Skeletal muscle satellite cell (primary cell): ENCODE results near the gene PTPRD.

Experiments
- H3K27me3 ChIP-seq: 2 replicates; pipeline ENCODE4 v1.7.0; 2013; ENCODE audit warnings: low read length; ENCODE audit not compliant: control insufficient read depth, insufficient read depth
- H3K36me3 ChIP-seq: 2 replicates; pipeline ENCODE4 v1.7.0; 2013; ENCODE audit warnings: mild to moderate bottlenecking, control low read depth, low read length; ENCODE audit not compliant: insufficient read depth
- H3K4me1 ChIP-seq: 2 replicates; pipeline ENCODE4 v1.7.0; 2013; ENCODE audit warnings: low read length; ENCODE audit not compliant: control insufficient read depth, insufficient read depth
- H3K4me2 ChIP-seq: 2 replicates; pipeline ENCODE4 v1.7.0; 2013; ENCODE audit warnings: mild to moderate bottlenecking, low read length
- H3K4me3 ChIP-seq: 2 replicates; pipeline ENCODE4 v1.7.0; 2013; ENCODE audit warnings: low read length
- H3K9ac ChIP-seq: 2 replicates; pipeline ENCODE4 v1.7.0; 2013; ENCODE audit warnings: mild to moderate bottlenecking, low read depth, low read length, moderate library complexity
- H3K9me3 ChIP-seq: replicated peaks from 2 replicates; pipeline ENCODE4 v1.7.0; 2013; ENCODE audit warnings: mild to moderate bottlenecking, control low read depth, low read length

PTPRD gene

GRCh38 chr9:8570776-8571175, 2042.0 kb downstream of the PTPRD start:
- no peak overlapping the region for H3K4me2 ChIP-seq
- H3K4me3 ChIP-seq: no peak overlapping the region
- no peak overlapping the region for H3K9ac ChIP-seq
- no peaks in the 10 kb centered on the region for H3K4me1 ChIP-seq
- H3K36me3 ChIP-seq: no peaks in the 10 kb centered on the region
- H3K27me3 ChIP-seq: no peaks in the 10 kb centered on the region
- H3K9me3 ChIP-seq: no peaks in the 10 kb centered on the region

GRCh38 chr9:8569823-8570222, 2043.0 kb downstream of the PTPRD start:
- H3K9me3 ChIP-seq: no peaks in the 10 kb centered on the region
- H3K9ac ChIP-seq: no peak overlapping the region
- H3K4me1 ChIP-seq: no peaks in the 10 kb centered on the region
- no peaks in the 10 kb centered on the region for H3K27me3 ChIP-seq
- no peak overlapping the region for H3K4me2 ChIP-seq
- no peaks in the 10 kb centered on the region for H3K36me3 ChIP-seq
- H3K4me3 ChIP-seq: no peak overlapping the region

GRCh38 chr9:8567963-8568579, 2044.7 kb downstream of the PTPRD start:
- Histone ChIP-seq H3K36me3 (no peaks in the 10 kb centered on the region), H3K4me2 (no peak overlapping the region), H3K4me3 (no peak overlapping the region), H3K9me3 (no peaks in the 10 kb centered on the region), H3K9ac (no peak overlapping the region), H3K27me3 (no peaks in the 10 kb centered on the region), H3K4me1 (no peaks in the 10 kb centered on the region)

DNA sequence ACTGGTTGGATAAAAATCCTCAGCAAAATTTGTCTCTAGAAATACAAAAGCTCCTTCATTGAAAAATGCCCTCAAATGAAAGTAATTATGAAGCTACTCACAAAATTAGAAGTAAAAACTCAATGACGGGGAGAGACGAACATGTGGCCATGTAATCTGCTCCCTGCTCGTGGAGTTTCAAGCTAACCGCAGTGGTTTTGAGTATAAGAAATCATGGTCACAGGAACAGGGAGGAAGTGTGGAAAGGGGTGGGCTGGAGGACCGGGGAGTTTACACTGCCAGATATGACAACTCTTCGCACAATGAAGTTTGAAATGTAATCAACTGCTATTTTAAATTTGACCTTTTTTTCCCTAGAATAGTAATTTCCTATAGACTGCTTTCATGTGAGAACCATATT, 2047.8 kb downstream of the PTPRD start:
- H3K27me3 ChIP-seq: no peaks in the 10 kb centered on the region

DNA sequence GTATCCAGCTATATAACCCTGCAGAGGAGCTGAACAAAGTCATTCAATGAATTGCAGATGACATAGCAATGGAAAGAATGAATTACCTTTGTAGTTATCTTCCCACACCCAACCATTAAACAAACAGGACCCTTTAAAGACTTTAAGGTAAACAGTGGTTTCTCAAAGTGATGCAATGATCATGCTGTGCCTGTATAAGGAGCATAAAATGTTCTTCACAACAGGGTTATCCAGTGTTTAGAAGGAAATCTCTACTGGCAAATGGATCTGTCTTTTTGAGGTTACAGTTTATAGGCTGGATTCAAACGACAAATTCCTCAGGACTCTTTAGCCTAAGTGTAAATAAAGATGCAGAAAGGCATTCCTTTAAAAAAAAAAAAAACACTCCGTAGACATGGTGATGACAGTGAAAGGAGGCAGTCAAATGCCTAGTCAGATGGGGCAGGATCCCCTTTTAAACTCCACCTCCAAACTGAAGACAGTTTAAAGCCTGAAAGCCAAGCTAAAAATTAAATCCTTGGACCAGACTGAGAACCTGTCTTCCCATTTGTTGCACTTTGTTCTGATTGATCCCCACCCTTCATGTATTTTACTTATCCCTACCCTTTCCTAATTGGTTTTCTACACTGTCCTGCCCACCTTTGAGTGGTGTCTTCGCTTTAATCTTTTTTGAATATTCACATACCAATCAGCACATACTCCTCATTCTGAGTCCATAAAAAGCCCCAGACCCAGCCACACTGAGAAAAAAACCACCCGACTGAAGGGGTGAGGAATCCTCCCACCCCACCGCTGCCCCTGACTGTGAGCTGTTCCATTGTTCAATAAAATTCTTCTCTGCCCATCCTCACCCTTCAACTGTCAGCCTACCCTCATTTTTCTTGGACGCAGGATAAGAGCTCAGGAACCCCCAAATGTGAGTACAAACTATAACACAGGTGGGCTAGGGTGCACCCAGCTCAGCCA, 2052.0 kb downstream of the PTPRD start:
- H3K36me3 ChIP-seq: no peaks in the 10 kb centered on the region
- no peaks in the 10 kb centered on the region for H3K27me3 ChIP-seq
- H3K4me2 ChIP-seq: no peak overlapping the region
- H3K9ac ChIP-seq: no peak overlapping the region
- H3K9me3 ChIP-seq: no peaks in the 10 kb centered on the region
- peaks cover 17% of the 10 kb centered on the region for H3K4me1 ChIP-seq
- H3K4me3 ChIP-seq: no peak overlapping the region

More for the DNA sequence above, 2047.8 kb downstream of the PTPRD start:
- H3K4me3 ChIP-seq: no peak overlapping the region
- H3K4me1 ChIP-seq: no peaks in the 10 kb centered on the region
- H3K36me3 ChIP-seq: no peaks in the 10 kb centered on the region
- no peaks in the 10 kb centered on the region for H3K9me3 ChIP-seq
- no peak overlapping the region for H3K4me2 ChIP-seq
- no peak overlapping the region for H3K9ac ChIP-seq

DNA sequence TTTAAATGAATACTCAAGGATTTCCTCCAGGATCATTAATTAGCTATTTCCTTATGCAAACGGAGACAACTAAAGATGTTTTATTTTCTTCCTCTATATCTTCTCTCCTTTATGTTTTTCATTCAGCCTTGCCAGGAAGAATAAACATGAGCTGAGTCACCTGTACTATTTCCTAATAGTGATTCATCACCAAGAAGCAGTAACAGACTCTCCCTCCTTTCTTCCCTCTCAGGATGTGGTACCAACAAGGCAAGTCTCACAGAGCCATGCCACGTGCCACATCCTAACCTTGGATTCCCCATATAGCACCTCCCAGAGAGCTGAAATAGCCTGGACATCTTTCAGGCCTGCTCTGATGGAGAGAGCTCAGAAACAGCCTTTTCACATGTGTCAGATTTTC, 2054.6 kb downstream of the PTPRD start:
- Histone ChIP-seq H3K4me2 (no peak overlapping the region), H3K9ac (no peak overlapping the region), H3K27me3 (no peaks in the 10 kb centered on the region), H3K4me3 (no peak overlapping the region), H3K9me3 (no peaks in the 10 kb centered on the region), H3K4me1 (peaks cover 21% of the 10 kb centered on the region), H3K36me3 (no peaks in the 10 kb centered on the region)

GRCh38 chr9:8555762-8556500, 2056.9 kb downstream of the PTPRD start:
- peaks cover 21% of the 10 kb centered on the region for H3K4me1 ChIP-seq
- H3K27me3 ChIP-seq: no peaks in the 10 kb centered on the region
- no peak overlapping the region for H3K4me3 ChIP-seq
- no peaks in the 10 kb centered on the region for H3K9me3 ChIP-seq
- H3K9ac ChIP-seq: no peak overlapping the region
- no peaks in the 10 kb centered on the region for H3K36me3 ChIP-seq
- no peak overlapping the region for H3K4me2 ChIP-seq

- Histone ChIP-seq H3K9me3 (no peaks in the 10 kb centered on the region), H3K9ac (no peak overlapping the region), H3K4me3 (no peak overlapping the region), H3K27me3 (no peaks in the 10 kb centered on the region), H3K4me2 (no peak overlapping the region), H3K36me3 (no peaks in the 10 kb centered on the region), H3K4me1 (peaks cover 20% of the 10 kb centered on the region)
These were observed 2059.4 kb downstream of the PTPRD start for GRCh38 chr9:8553444-8553843.

DNA sequence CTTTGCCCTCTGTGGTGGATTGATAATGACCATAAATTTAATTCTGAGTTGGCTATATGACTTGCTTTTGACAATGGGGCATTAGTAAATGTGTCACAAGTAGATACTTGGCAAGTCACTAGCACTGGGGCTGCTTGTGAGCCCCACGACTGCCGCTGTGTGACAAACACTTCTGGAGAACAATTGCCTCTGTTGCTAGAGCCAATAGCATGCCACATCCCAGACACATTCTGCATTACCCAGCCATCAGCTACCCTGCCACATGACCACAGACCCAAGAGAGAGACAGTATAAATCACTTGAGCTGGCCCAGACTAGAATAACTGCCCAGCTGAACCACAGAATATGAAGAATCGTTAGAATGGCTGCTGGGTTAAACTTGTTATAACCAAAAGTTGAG, 2060.1 kb downstream of the PTPRD start:
- H3K27me3 ChIP-seq: no peaks in the 10 kb centered on the region

DNA sequence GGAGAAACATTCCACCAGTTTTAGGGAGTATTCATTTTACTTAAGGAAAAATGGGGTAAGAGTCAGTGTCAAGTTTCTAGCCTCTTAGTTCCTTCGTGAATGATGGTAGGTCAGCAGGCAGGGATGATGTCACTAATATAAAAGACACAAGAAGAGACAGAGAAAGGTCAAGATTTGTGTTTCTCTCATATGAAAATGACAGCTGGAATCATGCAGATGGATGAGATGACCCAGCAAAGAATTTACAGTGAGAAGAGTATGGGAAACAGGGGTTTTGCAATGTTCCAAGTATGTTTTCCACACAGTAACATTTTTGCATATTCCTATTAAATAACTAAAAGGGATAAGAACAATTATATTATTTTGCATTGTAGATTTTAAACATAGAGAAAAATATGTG, 2063.6 kb downstream of the PTPRD start:
- H3K4me2 ChIP-seq: no peak overlapping the region

More for the DNA sequence above, 2060.1 kb downstream of the PTPRD start:
- no peak overlapping the region for H3K9ac ChIP-seq
- no peak overlapping the region for H3K4me3 ChIP-seq
- no peaks in the 10 kb centered on the region for H3K9me3 ChIP-seq
- no peaks in the 10 kb centered on the region for H3K36me3 ChIP-seq
- H3K4me1 ChIP-seq: peaks cover 14% of the 10 kb centered on the region
- no peak overlapping the region for H3K4me2 ChIP-seq

GRCh38 chr9:8543219-8543618, 2069.6 kb downstream of the PTPRD start:
- Histone ChIP-seq H3K9me3 (no peaks in the 10 kb centered on the region), H3K27me3 (no peaks in the 10 kb centered on the region), H3K4me3 (no peak overlapping the region), H3K4me2 (no peak overlapping the region), H3K4me1 (no peaks in the 10 kb centered on the region), H3K36me3 (no peaks in the 10 kb centered on the region), H3K9ac (no peak overlapping the region)

More for the DNA sequence above, 2063.6 kb downstream of the PTPRD start:
- no peaks in the 10 kb centered on the region for H3K4me1 ChIP-seq
- no peaks in the 10 kb centered on the region for H3K36me3 ChIP-seq
- no peak overlapping the region for H3K4me3 ChIP-seq
- no peak overlapping the region for H3K9ac ChIP-seq
- no peaks in the 10 kb centered on the region for H3K27me3 ChIP-seq
- no peaks in the 10 kb centered on the region for H3K9me3 ChIP-seq
